Caco-2 (cell line): Measurements from ENCODE around the gene LRCH3. TPM values are rescaled to one million over a fixed set of nuclear protein-coding genes. Genes with fewer than 3 reads are reported as not detected.

Source experiments
- Bru-seq: library from RNA; stranded (reverse); fragments of 400-500 nt; gene quantifications from one replicate; lab custom pipeline; 2021; lab: Mats Ljungman, UMichigan
- BruChase-seq, 2 experiments: library from RNA; stranded (reverse); fragments of 400-500 nt; gene quantifications; one replicate each; lab custom pipeline; 2021; lab: Mats Ljungman, UMichigan
- BruUV-seq: library from RNA; stranded (reverse); fragments of 400-500 nt; replicated peaks from 2 replicates; lab custom pipeline; 2021; lab: Mats Ljungman, UMichigan
- CTCF ChIA-PET: fragments of 300-600 bp; sonication (Branson Sonifier 250); formaldehyde crosslinking; loops from one replicate; lab custom pipeline; 2022; ENCODE audit warnings: antibody characterized with exemption; lab: Charles Lee
- POLR2A ChIA-PET: fragments of 300-600 bp; sonication (Branson Sonifier 250); formaldehyde crosslinking; loops from one replicate; lab custom pipeline; 2022; ENCODE audit warnings: antibody characterized with exemption; lab: Charles Lee
- DNase-seq, 2 experiments: peaks; one replicate each; pipeline versions ENCODE4 v3.0.0 to v3.0.0-alpha.2; 2020 to 2022
- H3K27me3 ChIP-seq: replicated peaks from 2 replicates; pipeline ENCODE4 v1.6.0; 2011; ENCODE audit warnings: low read length; ENCODE audit not compliant: control insufficient read depth, insufficient read depth
- H3K36me3 ChIP-seq: 2 replicates; pipeline ENCODE4 v1.5.1; 2011; ENCODE audit warnings: low read length; ENCODE audit not compliant: control insufficient read depth, insufficient read depth
- H3K4me1 ChIP-seq: fragments of 250-450 bp; sonication (Bioruptor Pico); 2 replicates; pipeline ENCODE4 v1.5.1; 2020; ENCODE audit warnings: mild to moderate bottlenecking
- H3K4me3 ChIP-seq: 2 replicates; pipeline ENCODE4 v1.5.1; 2011; ENCODE audit warnings: low read depth, mild to moderate bottlenecking, control low read depth, low read length
- H3K9me3 ChIP-seq: fragments of 250-450 bp; sonication (Bioruptor Pico); 2 replicates; pipeline ENCODE4 v1.5.1; 2020; ENCODE audit warnings: mild to moderate bottlenecking, moderate library complexity
- H3K27ac Mint-ChIP-seq: one replicate; pipeline ENCODE4 v1.8.0; 2022; ENCODE audit warnings: mixed read lengths; ENCODE audit not compliant: unreplicated experiment
- H3K27me3 Mint-ChIP-seq: one replicate; pipeline ENCODE4 v1.8.0; 2022; ENCODE audit warnings: mixed read lengths; ENCODE audit not compliant: insufficient read depth, unreplicated experiment
- H3K36me3 Mint-ChIP-seq: one replicate; pipeline ENCODE4 v1.8.0; 2022; ENCODE audit warnings: mild to moderate bottlenecking, mixed read lengths; ENCODE audit not compliant: insufficient read depth, unreplicated experiment
- H3K4me1 Mint-ChIP-seq: one replicate; pipeline ENCODE4 v1.8.0; 2022; ENCODE audit warnings: low read depth, mixed read lengths; ENCODE audit not compliant: unreplicated experiment
- H3K4me3 Mint-ChIP-seq: one replicate; pipeline ENCODE4 v1.8.0; 2022; ENCODE audit warnings: mild to moderate bottlenecking, moderate library complexity, mixed read lengths; ENCODE audit not compliant: unreplicated experiment
- H3K9me3 Mint-ChIP-seq: one replicate; pipeline ENCODE4 v1.8.0; 2022; ENCODE audit warnings: mixed read lengths; ENCODE audit not compliant: unreplicated experiment
- CTCF ChIP-seq, 2 experiments: fragments of 200-600 bp in 1 of 2; IDR thresholded peaks; 1 replicate in 1 of 2; 2 replicates in 1 of 2; pipeline versions ENCODE4 v1.5.1 to v1.8.0; 2011 to 2022; ENCODE audit warnings: antibody characterized with exemption in 1 of 2, control low read depth in 1 of 2, inconsistent platforms in 1 of 2, low read depth in 1 of 2, low read length in 1 of 2, mild to moderate bottlenecking in 1 of 2, moderate library complexity in 1 of 2; ENCODE audit not compliant: insufficient read depth in 1 of 2, severe bottlenecking in 1 of 2, unreplicated experiment in 1 of 2
- intact Hi-C: fragments of 100-400 bp; cut with micrococcal nuclease; formaldehyde crosslinking; loops from one replicate; pipeline ENCODE4 v1.10.0; 2022; ENCODE audit not compliant: unreplicated experiment
- long read RNA-seq: library from polyadenylated mRNA; stranded (forward); transcript quantifications from one replicate; pipeline ENCODE4 v2.0.0, GENCODE V29; 2022
- total RNA-seq: library from RNA; stranded (reverse); gene quantifications from 2 replicates; pipeline ENCODE4 v1.2.3, GENCODE V29; 2022

The LRCH3 gene
- total RNA-seq (38.7 and 51.8 TPM in 2 replicates), Bru-seq, nascent RNA (percentile 80 among the genes with signal in this experiment), BruChase-seq, experiment 1, labeled RNA remaining after a 2-hour chase (percentile 84 among the genes with signal in this experiment), BruChase-seq, experiment 2, labeled RNA remaining after a 6-hour chase (percentile 77 among the genes with signal in this experiment)
- long read RNA-seq, partial matches to known transcripts: 7 of 26 reads
- long read RNA-seq, other reads (novel, unspliced or antisense): 17 of 26 reads

- CTCF ChIA-PET: interaction anchor here (0.6 kb wide), 1 partner anchor 58 kb away, joined by 7 read pairs; no protein-coding TSS in a partner anchor
These were observed at the start of gene LRCH3 for GRCh38 chr3:197791113-197791891. LRCH3 (plus strand) TSS chr3:197791254; CDS start chr3:197791279, 25 bp downstream.

GRCh38 chr3:197742787-197743186 lies 48.3 kb upstream of the LRCH3 start:
- TF ChIP-seq CTCF (IDR thresholded peaks at IDR 0.05; ENCODE audit: insufficient read depth in 1 of 2, low read depth in 1 of 2, low read length in 1 of 2, severe bottlenecking in 1 of 2, unreplicated experiment in 1 of 2): no peak
- intact Hi-C loops: no loop called here
- H3K9me3 ChIP-seq: no peaks in the 10 kb centered on the region
- no peaks in the 10 kb centered on the region for H3K4me1 ChIP-seq
- ChIA-PET CTCF (interaction anchor here (0.6 kb wide), 1 partner anchor 163 kb away, joined by 3 read pairs; no protein-coding TSS in a partner anchor), POLR2A (no interaction called here)
- no peaks in the 10 kb centered on the region for H3K27me3 ChIP-seq
- no TSS peak for BruUV-seq
- no peak for DNase-seq
- H3K27ac Mint-ChIP-seq: no peak overlapping the region
- no peaks in the 10 kb centered on the region for H3K9me3 Mint-ChIP-seq
- H3K4me3 Mint-ChIP-seq: no peak overlapping the region
- no peaks in the 10 kb centered on the region for H3K4me1 Mint-ChIP-seq
- no peaks in the 10 kb centered on the region for H3K36me3 Mint-ChIP-seq
- no peaks in the 10 kb centered on the region for H3K27me3 Mint-ChIP-seq
- no peaks in the 10 kb centered on the region for H3K36me3 ChIP-seq
- H3K4me3 ChIP-seq: no peak overlapping the region

More at GRCh38 chr3:197791113-197791891, at the start of gene LRCH3:
- peak within 1 kb of the TSS; percentile 93 for H3K4me3 Mint-ChIP-seq
- POLR2A ChIA-PET: no interaction called here
- peak; percentile 73 to 87 for DNase-seq
- H3K36me3 Mint-ChIP-seq: peaks cover 9% of the 10 kb centered on the region
- no peak for TF ChIP-seq CTCF (IDR thresholded peaks at IDR 0.05; ENCODE audit: insufficient read depth in 1 of 2, low read depth in 1 of 2, low read length in 1 of 2, severe bottlenecking in 1 of 2, unreplicated experiment in 1 of 2)
- Histone ChIP-seq H3K4me1 (peaks cover 8% of the 10 kb centered on the region; the same call in 1 of the 2 replicates), H3K27me3 (no peaks in the 10 kb centered on the region), H3K9me3 (no peaks in the 10 kb centered on the region), H3K36me3 (no peaks in the 10 kb centered on the region), H3K4me3 (peak within 1 kb of the TSS; percentile 78)
- intact Hi-C loops: no loop called here
- H3K4me1 Mint-ChIP-seq: peaks cover 7% of the 10 kb centered on the region
- peak within 1 kb of the TSS; percentile 85 for H3K27ac Mint-ChIP-seq
- H3K27me3 Mint-ChIP-seq: no peaks in the 10 kb centered on the region
- H3K9me3 Mint-ChIP-seq: no peaks in the 10 kb centered on the region
- BruUV-seq: no TSS peak

GRCh38 chr3:197746209-197746608 lies 44.8 kb upstream of the LRCH3 start:
- H3K36me3 ChIP-seq: no peaks in the 10 kb centered on the region
- no peak for TF ChIP-seq CTCF (IDR thresholded peaks at IDR 0.05; ENCODE audit: insufficient read depth in 1 of 2, low read depth in 1 of 2, low read length in 1 of 2, severe bottlenecking in 1 of 2, unreplicated experiment in 1 of 2)
- no peak overlapping the region for H3K27ac Mint-ChIP-seq
- no peaks in the 10 kb centered on the region for H3K27me3 Mint-ChIP-seq
- POLR2A ChIA-PET: no interaction called here
- no peak overlapping the region for H3K4me3 Mint-ChIP-seq
- no TSS peak for BruUV-seq
- no peaks in the 10 kb centered on the region for H3K9me3 ChIP-seq
- intact Hi-C loops: no loop called here
- no peaks in the 10 kb centered on the region for H3K9me3 Mint-ChIP-seq
- no peaks in the 10 kb centered on the region for H3K4me1 ChIP-seq
- DNase-seq: no peak
- H3K4me1 Mint-ChIP-seq: no peaks in the 10 kb centered on the region
- H3K36me3 Mint-ChIP-seq: no peaks in the 10 kb centered on the region
- no peaks in the 10 kb centered on the region for H3K27me3 ChIP-seq
- H3K4me3 ChIP-seq: no peak overlapping the region
- CTCF ChIA-PET: no interaction called here
